ENCODE results near the gene GPRIN2.
"Not testable (repeated sequence)": the region's sequence is repeated elsewhere in the genome, so short reads cannot be mapped to it uniquely, and the experiment has no call there.

GPRIN2 gene

GRCh38 chr10:46534828-46535524 is 21.5 kb downstream of the GPRIN2 start:
- Histone ChIP-seq H3K4me3 (no peak overlapping the region), H3K27ac (no peak overlapping the region)
- DNase-seq (ENCODE audit: low spot score), result no peak
- no peak for TF ChIP-seq CTCF (IDR thresholded peaks at IDR 0.05)

- not testable (repeated sequence) for DNase-seq (ENCODE audit: low spot score); H3K27ac ChIP-seq; H3K4me3 ChIP-seq
Observed at GRCh38 chr10:46532256-46532655, 24.2 kb downstream of the GPRIN2 start.

- H3K27ac ChIP-seq, result no peak overlapping the region
- no peak for TF ChIP-seq CTCF (IDR thresholded peaks at IDR 0.05)
- H3K4me3 ChIP-seq, result no peak overlapping the region
- DNase-seq (ENCODE audit: low spot score), result no peak
Observed at GRCh38 chr10:46530249-46531186, 25.9 kb downstream of the GPRIN2 start.

- DNase-seq (ENCODE audit: low spot score); H3K27ac ChIP-seq; H3K4me3 ChIP-seq: not testable (repeated sequence)
Observed at GRCh38 chr10:46529742-46530141, 26.7 kb downstream of the GPRIN2 start.

- DNase-seq (ENCODE audit: low spot score), result no peak
- no peak overlapping the region for H3K27ac ChIP-seq
- TF ChIP-seq CTCF (IDR thresholded peaks at IDR 0.05), result no peak
- no peak overlapping the region for H3K4me3 ChIP-seq
Observed at GRCh38 chr10:46528675-46529615, 27.5 kb downstream of the GPRIN2 start.

- no peak for TF ChIP-seq CTCF (IDR thresholded peaks at IDR 0.05)
- no peak for DNase-seq (ENCODE audit: low spot score)
- Histone ChIP-seq H3K27ac (no peak overlapping the region), H3K4me3 (no peak overlapping the region)
Observed at GRCh38 chr10:46528171-46528671, 28.2 kb downstream of the GPRIN2 start.

- no peak for DNase-seq (ENCODE audit: low spot score)
- H3K4me3 ChIP-seq, result no peak overlapping the region
- no peak for TF ChIP-seq CTCF (IDR thresholded peaks at IDR 0.05)
- no peak overlapping the region for H3K27ac ChIP-seq
Observed at GRCh38 chr10:46527241-46527811, 29.1 kb downstream of the GPRIN2 start.

Measured in coronary artery (tissue), 2 donors.